Loucy (cell line): ENCODE measurements around the gene ACVR1B.

Experiments
- CTCF ChIP-seq: fragments of 200-600 bp; sonication (generic); conservative IDR thresholded peaks from 2 replicates; pipeline ENCODE4 v1.5.1; 2014; ENCODE audit warnings: mild to moderate bottlenecking, antibody characterized with exemption, low read length
- EZH2phosphoT487 ChIP-seq: fragments of 200-600 bp; IDR thresholded peaks from 2 replicates; pipeline ENCODE4 v1.6.1; 2018; ENCODE audit warnings: antibody characterized with exemption, mild to moderate bottlenecking, moderate library complexity, borderline replicate concordance

GRCh38 chr12:52027085-52027843 is 75.8 kb downstream of the ACVR1B start:
- TF ChIP-seq CTCF = no peak
- TF ChIP-seq EZH2phosphoT487 = no peak
